GM18873 (cell line): ENCODE data around the gene DRGX.

ENCODE experiments used
- ATAC-seq: cut with Tn5 transposase; IDR thresholded peaks from one replicate; pipeline ENCODE4 v1.9.1; 2021; ENCODE audit warnings: mild to moderate bottlenecking, moderate library complexity, moderate number of reproducible peaks; ENCODE audit not compliant: unreplicated experiment, low FRiP score

Gene DRGX

DNA sequence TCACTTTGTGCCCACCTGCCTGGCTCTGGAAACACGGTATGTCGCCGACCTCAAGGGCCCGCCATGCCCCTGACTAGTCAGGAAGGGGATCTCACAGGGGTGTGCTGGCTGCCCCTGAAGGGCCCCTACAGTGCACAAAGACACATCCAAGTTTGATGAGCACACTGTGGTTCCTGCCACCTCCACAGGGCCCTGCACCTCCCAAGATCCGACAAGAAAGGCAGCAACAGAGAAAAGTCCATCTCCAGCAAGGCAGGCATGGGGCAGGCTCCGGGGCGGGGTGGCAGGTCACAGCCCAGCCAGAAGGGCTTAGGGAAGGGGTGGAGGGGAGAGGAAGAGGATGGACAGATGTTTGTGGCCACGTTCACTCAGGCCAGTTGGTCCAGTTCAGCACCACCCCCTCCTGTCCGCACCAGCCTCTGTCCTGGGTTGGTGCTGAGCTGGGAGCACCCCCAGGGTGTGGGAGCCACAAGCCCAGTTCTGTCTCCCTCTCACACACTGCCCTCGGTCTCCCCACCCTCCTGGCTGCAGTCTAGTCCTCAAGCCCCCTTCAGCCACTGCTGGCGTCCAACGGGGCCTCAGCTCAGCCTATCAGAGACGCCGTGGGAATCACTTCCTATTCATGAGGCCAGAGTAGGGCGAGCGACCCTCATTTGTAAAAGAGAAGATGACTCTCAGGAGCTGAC is 11.5 kb downstream of the DRGX start:
- no peak for ATAC-seq

DNA sequence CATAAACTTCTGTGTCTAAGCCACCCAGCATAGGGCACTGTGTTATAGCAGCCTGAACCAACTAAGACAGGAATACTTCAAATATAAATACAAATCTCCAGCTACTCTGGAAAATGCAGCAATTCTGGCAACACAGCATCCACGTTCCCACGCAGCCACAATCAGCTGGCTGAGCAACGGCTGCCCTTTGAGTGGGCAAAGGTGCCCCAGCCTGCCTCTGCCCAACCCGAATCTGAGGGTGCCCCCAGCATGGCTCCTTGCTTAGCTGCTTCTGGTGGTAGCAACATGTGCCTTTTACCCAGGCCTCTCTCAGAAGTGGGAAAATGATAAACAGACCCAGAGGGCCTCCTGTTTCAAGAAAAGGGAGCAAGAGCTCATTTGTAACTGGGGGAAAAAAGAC is 12.0 kb downstream of the DRGX start:
- no peak for ATAC-seq

DNA sequence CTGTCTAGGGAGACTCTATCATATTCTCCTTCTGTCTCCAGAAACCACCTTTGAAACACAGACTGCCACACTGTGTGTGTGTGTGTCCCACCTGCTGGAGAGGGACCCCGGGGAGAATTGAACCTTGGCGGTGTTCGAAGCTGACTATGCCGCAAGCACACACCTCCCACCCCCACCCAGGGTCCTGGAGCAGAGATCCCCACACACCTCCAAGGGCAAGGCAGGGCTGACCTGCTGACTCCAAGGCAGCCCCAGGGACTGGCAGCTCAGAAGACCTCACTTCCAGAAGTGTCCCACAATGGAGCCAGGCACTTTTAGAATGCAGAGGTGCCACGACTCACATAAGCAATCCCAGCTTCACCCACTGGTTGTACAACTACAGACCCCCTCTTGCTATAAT is 13.1 kb downstream of the DRGX start:
- ATAC-seq = no peak

DNA sequence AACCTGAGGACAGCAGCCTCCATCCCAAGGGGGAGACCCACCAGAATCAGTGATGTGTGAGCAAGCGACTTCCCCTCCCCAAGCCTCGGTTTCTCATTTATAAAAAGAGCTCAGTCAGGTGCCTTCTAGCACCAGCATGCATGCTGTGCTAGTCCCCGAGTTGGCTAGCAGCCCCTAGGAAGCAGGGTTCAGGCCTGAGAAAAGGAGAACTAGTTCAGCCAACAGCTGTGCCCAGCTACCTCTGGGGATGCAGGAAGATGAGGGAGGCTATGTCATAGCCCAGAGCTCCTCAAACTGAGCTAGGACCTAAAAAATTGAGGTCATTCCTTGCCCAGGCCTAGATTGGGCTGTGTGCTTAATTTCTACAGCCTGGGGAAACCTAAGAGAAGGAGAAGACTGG is 13.7 kb downstream of the DRGX start:
- no peak for ATAC-seq

DNA sequence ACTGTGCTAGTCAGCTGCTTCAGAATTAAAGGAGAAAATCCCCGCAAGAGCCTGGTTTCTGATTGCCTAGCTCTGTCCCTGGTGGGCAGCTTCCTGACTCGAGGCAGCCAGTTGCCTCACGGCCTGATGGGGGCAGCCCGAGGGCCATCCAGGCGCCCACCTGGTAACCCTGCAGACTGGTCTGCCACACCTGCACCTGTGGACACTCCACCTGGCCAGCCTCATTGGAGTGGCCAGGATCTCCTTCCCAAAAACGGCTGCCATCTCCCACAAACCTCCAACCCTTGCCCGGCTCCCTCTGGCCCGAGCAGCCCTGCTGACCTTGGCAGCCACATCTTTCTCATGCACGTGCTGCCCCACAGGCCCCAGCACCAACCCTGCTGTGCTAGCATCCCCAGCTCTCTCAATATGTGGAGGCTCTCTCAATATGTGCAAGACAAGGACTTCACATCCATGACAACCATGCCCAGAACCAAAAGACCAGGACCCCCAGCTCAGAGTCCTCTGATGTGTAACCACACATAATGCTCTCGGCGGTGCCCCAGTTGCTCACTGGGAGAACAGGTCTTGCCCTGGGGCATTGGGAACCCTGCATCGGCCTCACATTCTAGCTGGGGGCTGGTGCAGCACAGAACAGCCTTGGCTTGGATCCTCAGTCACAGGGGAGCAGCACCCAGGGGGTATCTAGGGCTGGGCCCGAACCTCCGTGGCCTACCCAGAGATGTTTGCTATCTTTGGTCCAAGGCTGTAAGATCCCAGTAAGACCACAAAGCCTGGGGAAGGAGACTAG is 14.6 kb downstream of the DRGX start:
- ATAC-seq = no peak

DNA sequence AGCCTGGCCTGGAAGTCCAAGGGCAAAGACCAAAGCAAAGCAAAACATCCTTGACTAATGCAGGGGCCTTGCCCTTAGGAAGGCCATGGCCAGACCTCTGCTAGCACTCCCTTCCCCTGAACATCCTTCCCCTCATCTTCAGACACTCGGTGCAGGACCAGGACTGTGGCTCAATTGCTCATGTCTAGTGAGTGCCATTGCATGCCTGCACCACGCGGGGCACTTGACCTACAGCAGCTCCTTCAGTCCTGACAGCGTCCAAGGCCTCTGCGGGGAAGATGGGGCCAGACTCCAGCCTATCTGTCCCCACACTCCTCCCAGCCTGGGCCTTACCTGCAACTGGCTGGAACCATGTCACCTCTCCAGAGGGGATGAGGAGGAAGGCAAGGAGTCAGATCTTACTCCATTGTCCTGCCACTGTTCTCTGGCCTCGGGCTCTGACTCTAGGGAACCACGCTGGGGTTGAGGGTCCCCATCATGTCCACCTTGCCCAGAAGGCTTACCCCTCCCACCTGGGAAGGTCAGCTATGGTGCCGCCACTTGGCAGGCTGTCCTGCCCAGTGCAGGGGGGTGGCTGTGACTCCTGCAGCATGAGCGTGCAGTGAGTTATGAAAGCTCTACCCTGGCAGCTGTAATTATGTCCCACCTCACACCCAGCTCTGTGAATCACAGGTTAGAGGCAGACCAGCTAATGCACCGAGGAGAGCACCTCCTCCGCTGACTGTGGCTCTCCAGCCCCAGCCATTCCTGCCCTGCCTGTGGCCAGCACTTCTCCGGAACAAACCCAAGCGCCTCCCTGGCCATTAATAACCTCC is 16.1 kb downstream of the DRGX start:
- no peak for ATAC-seq

DNA sequence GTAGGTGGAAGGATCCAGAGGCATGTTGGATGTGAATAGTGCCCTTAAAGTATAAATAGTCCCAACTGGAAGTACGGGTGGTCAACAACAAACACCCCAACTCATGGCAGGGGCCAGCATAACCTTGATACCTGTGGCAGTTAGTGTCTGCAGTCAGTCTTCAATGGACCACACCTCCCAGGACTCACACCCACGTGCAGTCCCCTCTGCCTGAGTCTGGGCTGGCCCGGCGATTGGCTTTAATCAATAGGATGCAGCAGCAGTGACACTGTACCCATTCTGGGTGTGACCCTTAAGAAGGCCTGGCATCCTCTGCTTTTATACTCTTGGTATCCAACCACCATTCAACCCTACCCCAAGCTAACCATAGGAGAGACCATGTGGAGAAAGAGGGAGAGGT is 18.6 kb downstream of the DRGX start:
- no peak for ATAC-seq

DNA sequence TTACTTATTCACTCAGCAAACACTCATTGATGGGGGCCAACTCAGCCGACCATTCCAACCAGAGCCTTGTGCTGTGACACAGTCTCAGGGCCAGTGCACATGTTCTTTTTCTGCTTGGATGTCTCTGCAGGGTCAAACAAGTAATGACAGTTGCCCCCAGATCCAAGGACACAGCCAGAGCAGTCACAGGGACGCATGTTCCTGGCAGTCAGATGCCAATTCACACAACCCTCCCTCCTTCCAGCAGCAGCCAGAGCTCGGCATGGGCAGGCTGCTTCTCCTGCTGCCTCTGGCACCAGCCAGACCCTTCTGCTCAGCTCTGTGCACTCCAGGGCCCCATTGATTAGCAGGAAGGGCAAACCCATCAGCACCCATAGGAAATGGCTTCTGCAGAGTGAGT is 20.3 kb downstream of the DRGX start:
- ATAC-seq = no peak

DNA sequence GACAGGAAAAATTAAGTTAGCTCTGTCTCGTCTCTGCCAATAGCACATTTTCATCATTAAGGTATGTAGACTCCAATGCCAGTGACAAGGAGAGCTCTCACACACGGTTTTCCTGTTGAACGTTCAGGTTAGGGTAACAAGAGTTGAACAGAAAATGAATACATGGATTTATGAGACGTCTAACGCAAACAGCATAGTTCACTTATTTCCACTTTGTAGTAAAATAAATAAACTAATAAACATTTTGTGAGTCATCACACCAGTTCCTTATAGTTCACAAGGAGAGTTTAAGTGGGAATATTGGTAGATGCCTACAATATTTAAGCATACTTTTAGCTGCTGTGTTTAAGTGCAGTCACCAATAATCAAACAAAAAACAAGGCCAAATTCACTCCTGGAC is 21.1 kb downstream of the DRGX start:
- ATAC-seq = no peak

DNA sequence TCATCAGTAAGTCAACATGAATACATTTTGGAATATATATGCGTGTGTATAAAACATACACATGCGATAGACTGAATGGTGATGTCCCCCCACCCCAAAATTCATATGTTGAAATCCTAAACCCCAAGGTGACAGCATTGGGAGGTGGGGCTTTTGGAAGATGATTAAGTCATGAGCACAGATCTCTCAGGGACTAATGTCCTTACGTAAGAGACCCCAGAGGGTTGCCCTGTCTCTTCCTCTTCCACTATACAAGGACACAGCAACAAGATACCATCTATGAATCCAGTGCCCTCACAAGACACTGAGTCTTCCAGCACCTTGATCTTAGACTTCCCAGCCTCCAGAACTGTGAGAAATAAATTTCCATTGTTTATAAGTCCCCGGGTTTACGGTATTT is 22.5 kb downstream of the DRGX start:
- ATAC-seq = no peak

DNA sequence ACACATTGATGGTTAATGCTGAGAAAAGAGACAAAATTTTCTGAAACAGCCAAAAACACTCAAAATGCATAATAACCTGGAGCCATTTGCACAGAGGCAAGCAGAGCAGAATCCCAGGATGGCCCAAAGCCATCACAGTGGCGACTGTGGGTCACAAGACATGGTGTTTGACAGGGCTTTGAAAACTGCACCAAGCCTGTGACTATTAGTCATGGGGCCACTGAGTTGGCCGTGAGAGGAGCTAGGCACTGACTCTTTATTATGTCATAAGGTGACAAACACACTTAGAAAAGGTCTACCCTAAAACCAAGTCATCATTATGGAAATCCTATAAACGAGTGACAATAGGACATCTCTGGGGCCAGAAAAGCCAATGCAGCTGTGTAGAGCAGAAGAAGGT is 23.9 kb downstream of the DRGX start:
- no peak for ATAC-seq

DNA sequence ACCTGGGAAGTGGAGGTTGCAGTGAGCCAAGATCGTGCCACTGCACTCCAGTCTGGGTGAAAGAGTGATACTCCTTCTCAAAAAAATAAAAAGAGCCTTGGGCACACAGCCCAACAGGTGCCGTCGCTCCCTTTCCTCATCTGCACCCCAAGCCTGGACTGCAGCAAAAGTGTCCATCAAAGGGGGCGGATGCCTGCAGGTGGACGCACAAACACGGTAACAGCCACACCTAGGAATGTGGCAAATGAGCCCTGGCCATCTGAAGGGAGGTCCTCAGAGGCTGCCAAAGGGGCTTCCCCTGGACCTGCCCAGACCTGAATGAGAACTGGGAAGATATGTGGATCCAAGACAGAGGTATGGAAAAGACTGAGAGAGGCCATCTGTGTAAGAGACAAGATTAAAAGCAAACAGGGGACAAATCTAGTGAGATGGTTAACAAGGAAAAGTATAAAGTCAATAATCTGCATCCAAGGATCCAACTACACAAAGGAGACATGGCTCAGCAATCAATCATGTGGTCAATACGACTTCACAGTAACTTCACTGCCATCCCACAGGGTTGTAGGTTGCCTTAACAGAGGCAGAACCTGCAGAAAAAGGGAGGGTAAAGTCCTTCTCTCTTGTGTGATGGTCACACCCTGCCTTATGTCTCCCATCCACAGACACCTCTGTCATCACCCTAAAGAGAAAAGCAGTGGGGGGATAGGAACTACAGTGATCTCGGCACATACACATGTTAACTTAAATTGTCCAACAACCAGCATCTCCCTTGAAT is 25.4 kb downstream of the DRGX start:
- no peak for ATAC-seq

DNA sequence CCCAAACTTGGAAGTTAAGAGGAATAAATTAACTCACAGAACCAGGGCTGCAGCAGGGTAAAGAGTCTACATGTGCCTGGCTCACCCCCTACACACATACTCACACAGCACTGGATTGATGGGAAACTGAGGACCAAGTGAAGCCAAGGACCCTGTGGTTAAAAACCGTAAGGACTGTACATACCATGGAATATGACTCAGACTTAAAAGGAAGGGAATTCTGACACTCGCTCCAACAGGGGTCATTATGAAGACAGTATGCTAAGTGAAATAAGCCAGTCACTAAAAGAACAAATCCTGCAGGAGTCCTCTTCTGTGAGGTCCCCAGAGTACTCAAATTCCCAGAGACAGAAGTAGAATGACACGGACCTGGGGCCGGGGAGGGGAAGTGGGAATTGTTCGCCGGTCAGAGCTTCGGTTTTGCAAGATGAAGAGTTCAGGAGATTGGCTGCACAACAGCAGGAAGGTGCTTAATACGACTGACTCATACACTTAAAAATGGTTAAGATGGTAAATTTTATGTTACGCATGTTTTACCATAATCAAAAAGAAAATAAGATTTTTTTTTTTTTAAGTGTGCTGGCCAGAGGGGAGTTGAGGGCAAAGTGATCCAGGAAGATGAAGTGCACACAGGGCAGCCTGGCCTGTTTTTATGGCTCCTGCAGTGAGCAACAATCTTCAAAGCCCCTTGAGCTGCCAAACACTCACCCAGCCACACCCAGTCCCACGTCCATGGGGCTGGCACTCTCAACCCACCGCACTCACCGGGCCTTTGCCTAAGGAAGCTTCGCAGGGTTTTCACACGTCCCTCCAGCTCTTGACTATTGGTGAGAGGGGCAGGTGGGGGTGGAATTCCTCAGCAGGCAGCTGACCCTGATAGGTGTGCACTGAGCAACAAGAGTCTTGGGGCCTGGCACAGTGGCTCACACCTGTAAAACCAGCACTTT is 26.4 kb downstream of the DRGX start:
- ATAC-seq = no peak

DNA sequence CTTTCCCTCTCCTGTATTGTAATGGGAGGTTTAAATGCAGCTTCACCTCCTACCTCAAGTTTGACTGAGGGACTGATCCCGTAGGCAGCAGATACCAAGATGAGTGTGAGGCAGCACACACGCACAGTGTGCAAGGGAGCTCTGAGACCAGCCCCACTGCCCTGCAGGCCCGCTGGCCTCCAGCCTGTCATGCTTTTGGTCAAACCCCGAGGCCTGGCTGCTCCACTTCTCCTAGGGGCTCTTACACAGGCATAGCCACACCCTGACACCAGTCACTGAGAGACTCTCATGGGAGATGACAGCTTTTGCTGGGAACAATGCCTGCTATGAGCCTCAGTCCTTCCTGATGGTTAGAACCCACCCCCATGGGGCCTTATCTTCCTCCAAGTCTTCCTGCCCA is 27.6 kb downstream of the DRGX start:
- no peak for ATAC-seq

DNA sequence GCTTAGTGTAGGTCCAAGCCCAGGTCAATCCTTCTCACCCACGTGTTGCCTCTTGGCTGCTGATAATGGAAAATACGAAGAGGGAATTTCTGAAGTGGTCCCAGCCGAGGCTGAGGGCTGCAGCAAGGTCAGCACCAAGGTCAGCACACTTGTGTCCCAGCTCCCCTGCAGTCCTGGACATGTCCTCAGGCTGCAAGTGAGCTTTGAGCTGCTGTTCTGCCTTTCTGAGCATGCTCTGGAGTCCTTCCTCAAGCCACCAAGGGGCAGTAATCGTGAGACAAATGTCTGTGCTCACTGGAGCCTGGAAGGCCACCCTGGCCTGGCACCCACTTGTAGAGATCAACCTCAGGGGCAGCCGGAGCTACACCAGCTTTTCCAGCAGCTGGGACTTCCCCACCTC is 28.3 kb downstream of the DRGX start:
- ATAC-seq = no peak

DNA sequence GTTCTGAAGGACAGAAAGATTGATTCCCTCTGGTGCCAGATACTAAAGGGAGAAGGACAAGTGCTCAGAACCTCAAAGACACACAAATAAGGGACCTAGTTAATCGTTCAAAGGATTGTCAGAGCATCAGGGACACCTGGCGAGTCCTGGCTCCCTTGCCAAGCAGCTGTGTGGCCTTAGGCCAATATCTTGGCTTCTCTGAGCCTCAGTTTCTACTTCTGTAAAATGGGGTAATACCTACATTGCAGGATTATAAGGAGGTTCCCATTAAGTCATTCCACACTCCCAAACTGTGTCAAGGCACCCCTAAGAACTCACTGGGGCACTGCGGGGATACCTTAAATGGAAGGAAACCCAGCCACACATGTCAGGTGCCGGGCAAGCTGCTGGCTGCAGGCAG is 29.4 kb downstream of the DRGX start:
- no peak for ATAC-seq

DNA sequence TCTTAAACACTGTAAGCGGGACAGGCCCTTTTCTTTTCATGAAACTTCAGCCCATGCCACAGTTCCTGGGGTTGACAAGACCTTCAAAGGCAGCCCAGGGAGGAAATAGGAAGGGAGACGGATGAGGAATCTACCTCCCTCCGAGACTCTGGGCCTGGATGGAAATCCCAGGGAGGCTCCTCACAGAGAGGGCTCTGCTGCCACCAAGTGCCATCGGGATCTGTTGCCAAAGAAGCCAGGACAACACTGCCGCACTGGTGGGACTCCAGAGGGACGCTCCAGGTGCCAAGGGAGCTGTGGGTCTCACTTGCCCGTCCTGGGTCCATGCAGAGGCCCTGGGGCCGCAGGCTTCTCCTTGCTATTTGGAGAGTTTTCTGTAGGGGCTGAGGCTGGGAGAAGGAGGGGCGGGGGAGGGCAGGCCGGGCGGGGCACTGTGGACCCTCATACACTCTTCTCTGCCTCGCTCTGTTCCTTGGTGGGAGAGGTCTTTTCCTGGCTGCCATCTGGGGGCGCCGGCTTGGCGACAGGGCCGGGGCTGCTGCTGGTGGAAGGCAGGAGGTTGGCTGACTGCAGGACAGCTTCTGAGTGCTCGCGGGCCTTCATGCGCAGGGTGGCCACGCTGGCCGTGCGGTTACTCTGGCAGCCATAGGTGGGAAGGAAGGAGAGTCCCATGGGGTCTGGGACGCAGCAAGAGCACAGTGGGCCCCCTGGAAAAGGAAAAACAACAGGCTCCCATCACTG is 30.0 kb downstream of the DRGX start:
- ATAC-seq = no peak

DNA sequence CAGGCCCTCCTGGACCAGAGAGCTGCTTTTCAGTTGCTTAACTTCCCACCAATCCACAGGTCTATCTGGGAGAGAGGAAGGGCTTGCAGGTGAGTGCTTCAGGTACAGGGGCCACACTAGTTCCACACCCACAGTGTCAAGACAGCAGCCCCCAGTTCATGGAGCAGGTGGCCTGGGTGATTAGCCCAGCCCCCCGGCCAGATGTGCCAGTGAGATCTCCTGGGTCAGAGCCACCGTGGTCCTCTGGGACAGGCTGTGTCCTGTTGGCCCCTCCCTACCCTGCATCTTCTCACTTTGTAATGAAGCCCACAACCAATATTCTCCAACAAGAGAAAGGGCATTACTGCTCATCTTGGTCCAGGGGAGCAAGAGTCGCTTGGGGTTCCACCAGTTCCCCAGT is 30.6 kb downstream of the DRGX start:
- ATAC-seq = no peak

DNA sequence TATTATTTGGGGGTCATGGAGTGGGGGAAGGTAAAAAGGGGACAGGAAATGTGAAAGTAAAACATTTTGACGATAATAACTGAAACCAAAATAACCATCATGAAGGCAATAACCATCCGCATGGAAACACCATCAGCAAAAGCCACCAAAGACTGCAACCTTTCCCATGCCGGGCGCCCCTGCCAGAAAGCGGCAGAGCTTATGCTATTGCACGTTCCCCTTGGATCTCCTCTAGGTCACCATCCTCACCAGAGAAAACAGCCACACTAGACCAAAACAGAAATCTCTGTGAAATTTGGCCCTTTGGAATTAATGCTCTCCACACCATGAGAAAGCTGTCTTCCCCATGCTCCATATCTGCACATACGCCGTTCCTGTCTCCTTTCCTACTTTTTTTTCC is 31.1 kb downstream of the DRGX start:
- no peak for ATAC-seq
